ENCODE results near the gene CD300LB.

Gene CD300LB

DNA sequence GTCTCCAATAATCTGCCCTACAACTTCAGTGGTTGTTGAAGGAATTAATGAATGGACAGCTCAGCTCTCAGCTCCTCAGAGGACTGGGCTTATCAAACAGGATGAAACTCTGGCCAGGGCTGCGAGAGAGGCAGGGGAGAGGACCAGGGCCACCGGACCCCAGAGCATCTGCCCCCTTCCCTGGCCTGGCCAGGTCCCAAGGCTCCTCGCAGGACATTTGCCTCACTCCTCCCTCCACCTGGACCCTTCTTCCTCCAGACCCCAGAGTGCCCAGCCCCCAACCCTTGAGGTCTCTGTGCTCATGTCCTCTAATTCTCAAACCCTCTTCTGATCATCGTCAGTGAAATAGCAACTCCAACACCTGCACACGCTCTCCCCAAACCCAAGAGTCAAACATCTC is 10.9 kb upstream of the CD300LB start:
- DNase-seq (ENCODE audit: low spot score in 2 of 2) (no peak), ATAC-seq (no peak)
- no peak overlapping the region for H3K4me3 Mint-ChIP-seq
- H3K9me3 Mint-ChIP-seq, result no peaks in the 10 kb centered on the region
- peaks cover 14% of the 10 kb centered on the region for H3K4me1 Mint-ChIP-seq
- H3K36me3 Mint-ChIP-seq, result no peaks in the 10 kb centered on the region
- H3K27ac Mint-ChIP-seq, result no peak overlapping the region

DNA sequence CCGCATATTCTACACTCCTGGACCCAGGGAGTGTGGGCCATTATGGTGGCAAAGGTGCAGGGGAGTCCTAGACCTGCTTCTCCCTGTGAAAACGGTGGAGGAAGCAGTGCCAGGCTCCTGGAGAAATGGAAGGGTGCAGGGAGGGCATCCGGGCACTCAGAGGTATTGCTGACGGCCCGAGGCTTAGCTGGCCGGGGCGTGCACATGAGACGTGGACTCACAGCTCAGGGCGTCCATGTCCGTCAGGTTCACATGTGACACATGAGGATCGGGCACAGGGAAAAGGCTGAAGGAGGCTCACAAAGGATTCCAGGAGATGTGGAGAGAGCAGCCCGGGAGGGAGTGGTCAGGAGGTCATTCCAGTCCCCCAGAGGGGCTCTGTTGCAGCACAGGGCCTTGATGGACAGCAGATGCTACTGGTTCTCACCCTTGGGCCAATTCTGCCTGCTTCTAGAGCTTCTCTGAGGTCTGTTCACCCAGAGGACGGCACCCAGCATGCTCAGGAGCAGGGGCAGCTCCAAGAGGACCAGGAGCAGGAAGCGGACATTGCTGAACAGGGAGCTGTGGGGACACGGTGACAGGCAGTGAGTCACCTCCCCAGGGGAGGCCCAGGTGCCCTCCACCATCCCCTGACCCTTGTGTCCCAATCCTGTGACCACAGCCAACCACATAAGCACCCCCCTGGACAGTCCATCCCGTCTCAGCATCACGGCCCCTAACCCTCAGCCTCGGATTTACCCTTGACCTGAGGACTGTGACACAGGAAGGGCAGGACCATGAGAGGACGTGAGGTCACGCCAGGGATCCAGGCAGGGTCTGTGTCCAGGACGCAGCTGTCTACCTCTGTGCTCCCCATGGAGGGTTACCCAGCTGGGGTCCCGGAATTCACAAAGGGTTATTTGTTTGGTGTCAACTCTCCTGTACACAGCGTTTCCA is 10.2 kb upstream of the CD300LB start:
- no peak overlapping the region for H3K27ac Mint-ChIP-seq
- H3K4me3 Mint-ChIP-seq, result no peak overlapping the region
- no peaks in the 10 kb centered on the region for H3K36me3 Mint-ChIP-seq
- H3K4me1 Mint-ChIP-seq, result peaks cover 8% of the 10 kb centered on the region
- ATAC-seq (no peak), DNase-seq (ENCODE audit: low spot score in 2 of 2) (no peak)
- H3K9me3 Mint-ChIP-seq, result no peaks in the 10 kb centered on the region

DNA sequence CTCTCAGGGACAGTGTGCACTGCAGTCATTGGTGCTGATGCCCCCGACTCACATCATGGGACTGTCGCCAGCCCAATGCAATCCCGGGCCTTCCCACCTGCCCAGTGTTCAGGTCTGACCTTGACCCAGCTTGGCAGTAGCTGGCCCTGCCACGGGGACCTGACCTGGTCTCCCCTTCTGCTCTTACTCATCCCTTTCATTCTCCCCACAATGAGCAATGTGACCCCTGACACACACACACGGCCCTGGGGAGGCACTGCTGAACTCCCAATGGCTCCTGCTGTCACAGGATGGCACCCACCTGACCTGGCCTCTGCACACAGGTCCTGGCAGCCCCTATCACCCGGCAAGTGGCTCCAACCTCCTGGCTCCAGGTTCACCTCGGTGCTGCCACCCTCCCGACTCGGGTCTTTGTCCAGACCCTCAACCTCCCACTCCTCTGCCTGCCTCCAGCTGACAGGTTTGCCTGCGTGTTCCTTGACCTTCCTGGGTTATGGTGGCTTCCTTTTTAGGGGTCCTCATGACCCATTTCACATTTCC is 8.1 kb upstream of the CD300LB start:
- ATAC-seq (no peak), DNase-seq (ENCODE audit: low spot score in 2 of 2) (no peak)
- Mint-ChIP-seq H3K36me3 (no peaks in the 10 kb centered on the region), H3K9me3 (no peaks in the 10 kb centered on the region), H3K4me1 (no peaks in the 10 kb centered on the region), H3K27ac (peak overlapping the region; percentile 70), H3K4me3 (no peak overlapping the region)

DNA sequence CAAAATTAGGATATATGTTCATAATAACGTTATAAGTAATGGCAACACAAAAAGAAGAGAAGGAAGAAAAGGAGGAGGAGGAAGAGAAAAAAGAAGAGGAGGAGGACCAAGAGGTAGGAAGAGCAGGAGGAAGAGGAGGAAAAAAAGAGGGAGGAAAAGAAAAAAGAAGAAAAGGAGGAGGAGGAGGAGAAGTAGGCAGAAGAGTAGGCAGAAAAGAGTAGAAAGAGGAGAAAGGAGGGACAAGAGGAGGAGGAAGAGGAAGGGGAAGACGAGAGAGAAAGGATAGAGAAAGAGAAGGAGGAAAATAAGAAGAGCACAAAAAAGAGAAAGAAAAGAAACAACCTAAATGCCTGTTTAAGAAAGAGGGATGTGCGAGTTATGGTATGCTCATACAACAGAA is 5.6 kb upstream of the CD300LB start:
- Mint-ChIP-seq H3K36me3 (no peaks in the 10 kb centered on the region), H3K27ac (no peak overlapping the region), H3K9me3 (no peaks in the 10 kb centered on the region), H3K4me1 (peaks cover 12% of the 10 kb centered on the region), H3K4me3 (no peak overlapping the region)
- DNase-seq (ENCODE audit: low spot score in 2 of 2) (no peak), ATAC-seq (no peak)

DNA sequence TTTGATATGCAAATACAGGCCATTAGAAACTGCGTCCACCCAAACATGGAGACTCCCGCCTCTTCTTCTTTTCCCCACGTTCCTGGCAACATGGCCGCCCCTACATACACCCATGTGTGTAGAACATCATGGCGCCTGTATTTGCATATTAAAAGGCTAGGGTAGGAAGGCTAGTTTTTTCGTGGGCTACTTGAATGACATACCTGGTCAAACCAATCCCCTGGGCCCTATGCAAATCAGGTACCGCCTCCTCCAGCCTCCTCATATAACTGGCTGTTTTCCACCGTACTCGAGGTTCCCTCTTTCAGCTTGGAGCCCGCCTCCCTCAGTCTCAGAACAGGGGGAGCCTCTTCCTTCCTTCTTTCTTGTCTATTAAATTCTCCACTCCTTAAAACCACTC is 840 bp upstream of the CD300LB start:
- no peak for DNase-seq (ENCODE audit: low spot score in 2 of 2)
- H3K36me3 Mint-ChIP-seq, result no peaks in the 10 kb centered on the region
- H3K4me1 Mint-ChIP-seq, result peaks cover 17% of the 10 kb centered on the region
- H3K9me3 Mint-ChIP-seq, result no peaks in the 10 kb centered on the region
- no peak overlapping the region for H3K27ac Mint-ChIP-seq
- no peak overlapping the region for H3K4me3 Mint-ChIP-seq
- no peak for ATAC-seq

DNA sequence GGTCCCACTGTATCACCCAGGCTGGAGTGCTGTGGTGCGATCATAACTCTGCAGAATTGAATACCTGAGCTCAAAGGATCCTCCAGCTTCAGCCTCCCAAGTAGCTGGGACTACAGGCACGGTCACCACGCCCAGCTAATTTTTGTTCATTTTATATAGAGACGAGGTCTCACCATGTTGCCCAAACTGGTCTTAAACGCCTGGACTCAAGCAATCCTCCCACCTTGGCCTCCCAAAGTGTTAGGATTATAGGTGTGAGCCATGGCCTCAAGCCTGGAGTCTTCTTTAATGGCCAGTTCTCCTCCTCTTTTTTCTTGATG is 484 bp downstream of the CD300LB start:
- Mint-ChIP-seq H3K36me3 (no peaks in the 10 kb centered on the region), H3K4me3 (no peak overlapping the region), H3K27ac (no peak overlapping the region), H3K9me3 (no peaks in the 10 kb centered on the region), H3K4me1 (peaks cover 17% of the 10 kb centered on the region)
- DNase-seq (ENCODE audit: low spot score in 2 of 2), result no peak
- ATAC-seq, result no peak

DNA sequence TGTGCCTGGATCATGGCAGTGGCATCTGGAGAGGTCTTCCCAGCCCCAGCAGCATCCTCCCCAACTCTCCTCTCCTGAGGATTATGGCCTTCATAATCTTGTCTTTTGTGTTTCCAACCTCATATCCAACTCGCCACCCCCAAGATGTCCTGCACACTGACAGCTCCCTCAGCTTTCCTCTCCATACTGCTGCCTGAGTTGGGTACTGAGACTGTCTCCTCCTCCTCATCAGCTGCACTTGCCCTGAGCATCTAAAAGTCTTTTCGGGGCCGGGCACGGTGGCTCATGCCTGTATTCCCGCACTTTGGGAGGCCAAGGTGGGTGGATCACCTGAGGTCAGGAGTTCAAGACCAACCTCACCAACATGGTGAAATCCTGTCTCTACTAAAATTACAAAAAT is 2.0 kb downstream of the CD300LB start:
- no peaks in the 10 kb centered on the region for H3K9me3 Mint-ChIP-seq
- H3K27ac Mint-ChIP-seq, result no peak overlapping the region
- ATAC-seq, result no peak
- no peaks in the 10 kb centered on the region for H3K36me3 Mint-ChIP-seq
- no peak overlapping the region for H3K4me3 Mint-ChIP-seq
- no peak for DNase-seq (ENCODE audit: low spot score in 2 of 2)
- H3K4me1 Mint-ChIP-seq, result peaks cover 17% of the 10 kb centered on the region

DNA sequence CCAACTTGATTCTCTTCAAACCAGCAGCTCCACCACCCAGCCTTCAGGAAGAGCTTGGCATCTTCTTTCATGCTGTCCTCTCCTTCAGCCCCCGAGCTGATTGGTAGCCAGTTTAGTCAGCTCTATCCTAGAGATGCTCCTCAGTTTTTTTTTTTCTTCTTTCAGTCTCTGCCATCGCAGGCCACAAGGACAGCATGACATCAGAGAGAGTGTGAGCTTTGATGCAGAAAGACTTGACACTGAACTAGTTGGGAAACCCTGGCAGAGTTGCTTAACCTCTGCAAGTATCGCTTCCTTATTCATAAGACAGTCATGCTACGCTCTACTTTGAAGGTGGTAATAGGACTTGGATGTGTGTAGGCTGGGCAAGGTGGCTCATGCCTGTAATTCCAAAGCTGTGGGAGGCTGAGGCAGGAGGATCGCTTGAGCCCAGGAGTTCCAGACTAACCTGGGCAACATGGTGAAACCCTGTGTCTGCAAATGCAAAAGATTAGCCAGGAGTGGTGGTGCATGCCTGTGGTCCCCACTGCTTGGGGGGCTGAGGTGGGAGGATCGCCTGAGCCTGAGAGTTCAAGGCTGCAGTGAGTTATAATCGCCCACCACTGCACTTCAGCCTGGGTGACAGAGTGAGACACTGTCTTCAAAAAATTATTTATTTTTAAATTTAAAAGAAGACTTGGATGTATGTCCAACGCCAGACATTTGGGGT is 2.6 kb downstream of the CD300LB start:
- no peak for DNase-seq (ENCODE audit: low spot score in 2 of 2)
- no peaks in the 10 kb centered on the region for H3K9me3 Mint-ChIP-seq
- peak; percentile 82 for ATAC-seq
- no peak overlapping the region for H3K27ac Mint-ChIP-seq
- no peak overlapping the region for H3K4me3 Mint-ChIP-seq
- H3K4me1 Mint-ChIP-seq, result peaks cover 17% of the 10 kb centered on the region
- H3K36me3 Mint-ChIP-seq, result no peaks in the 10 kb centered on the region

DNA sequence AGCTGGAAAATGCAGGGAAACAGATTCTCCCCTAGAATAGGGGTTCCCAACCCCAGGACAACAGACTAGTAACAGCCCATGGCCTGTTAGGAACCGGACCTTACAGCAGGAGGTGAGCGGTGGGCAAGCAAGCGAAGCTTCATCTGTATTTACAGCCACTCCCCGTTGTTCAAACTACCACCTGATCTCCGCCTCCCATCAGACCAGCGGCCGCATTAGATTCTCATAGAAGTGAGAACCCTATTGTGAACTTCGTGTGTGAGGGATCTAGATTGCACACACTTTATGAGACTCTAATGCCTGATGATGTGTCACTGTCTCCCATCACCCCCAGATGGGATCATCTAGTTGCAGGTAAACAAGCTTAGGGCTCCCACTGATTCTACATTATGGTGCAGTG is 3.5 kb downstream of the CD300LB start:
- ATAC-seq (no peak), DNase-seq (ENCODE audit: low spot score in 2 of 2) (no peak)
- H3K36me3 Mint-ChIP-seq, result no peaks in the 10 kb centered on the region
- no peak overlapping the region for H3K4me3 Mint-ChIP-seq
- no peak overlapping the region for H3K27ac Mint-ChIP-seq
- peaks cover 3% of the 10 kb centered on the region for H3K9me3 Mint-ChIP-seq
- peaks cover 13% of the 10 kb centered on the region for H3K4me1 Mint-ChIP-seq

DNA sequence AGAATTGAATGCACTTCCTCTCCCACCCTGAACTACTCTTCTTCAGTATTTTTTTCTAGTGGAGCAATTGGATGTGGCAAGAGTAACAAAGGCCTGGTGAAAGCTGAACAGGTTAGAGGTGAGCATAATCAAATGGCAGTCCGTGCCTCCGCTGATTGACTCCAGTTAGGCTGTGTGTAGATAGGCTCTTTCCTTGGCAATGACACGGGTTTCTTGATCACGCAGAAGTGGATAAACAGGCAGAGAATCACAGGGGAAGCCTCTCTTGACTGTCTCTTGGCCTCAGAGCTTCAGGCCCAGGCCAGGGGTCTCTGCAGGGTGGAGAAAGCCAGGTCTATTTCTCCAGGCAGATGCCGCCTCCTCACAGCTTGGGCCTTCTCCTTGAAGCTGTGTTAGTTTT is 4.2 kb downstream of the CD300LB start:
- ATAC-seq, result no peak
- H3K9me3 Mint-ChIP-seq, result peaks cover 3% of the 10 kb centered on the region

DNA sequence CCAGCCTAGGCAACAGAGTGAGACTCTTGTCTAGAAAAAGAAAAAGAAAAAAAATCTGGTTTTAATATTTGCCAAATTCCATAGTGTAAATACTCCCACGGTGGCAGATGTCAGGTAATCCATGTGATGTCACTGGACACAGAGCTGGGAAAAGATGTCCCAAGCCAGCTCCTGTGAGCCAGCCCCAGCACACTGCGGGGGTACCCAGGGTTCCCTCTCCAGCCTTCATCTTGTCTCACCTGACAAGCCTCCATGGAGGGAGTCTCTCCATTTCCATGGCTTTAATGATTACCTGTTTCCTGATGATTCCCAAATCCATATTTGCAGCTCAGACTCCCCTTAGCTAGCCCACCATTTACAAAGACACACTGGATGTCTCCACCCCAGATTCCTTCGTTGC is 4.6 kb downstream of the CD300LB start:
- DNase-seq (ENCODE audit: low spot score in 2 of 2) (no peak), ATAC-seq (no peak)
- H3K9me3 Mint-ChIP-seq, result peaks cover 3% of the 10 kb centered on the region
- no peak overlapping the region for H3K4me3 Mint-ChIP-seq
- H3K36me3 Mint-ChIP-seq, result no peaks in the 10 kb centered on the region
- H3K27ac Mint-ChIP-seq, result no peak overlapping the region
- peaks cover 13% of the 10 kb centered on the region for H3K4me1 Mint-ChIP-seq

More for the DNA sequence above, 4.2 kb downstream of the CD300LB start:
- DNase-seq (ENCODE audit: low spot score in 2 of 2), result no peak
- no peaks in the 10 kb centered on the region for H3K36me3 Mint-ChIP-seq
- H3K4me1 Mint-ChIP-seq, result peaks cover 10% of the 10 kb centered on the region
- H3K4me3 Mint-ChIP-seq, result no peak overlapping the region
- no peak overlapping the region for H3K27ac Mint-ChIP-seq

DNA sequence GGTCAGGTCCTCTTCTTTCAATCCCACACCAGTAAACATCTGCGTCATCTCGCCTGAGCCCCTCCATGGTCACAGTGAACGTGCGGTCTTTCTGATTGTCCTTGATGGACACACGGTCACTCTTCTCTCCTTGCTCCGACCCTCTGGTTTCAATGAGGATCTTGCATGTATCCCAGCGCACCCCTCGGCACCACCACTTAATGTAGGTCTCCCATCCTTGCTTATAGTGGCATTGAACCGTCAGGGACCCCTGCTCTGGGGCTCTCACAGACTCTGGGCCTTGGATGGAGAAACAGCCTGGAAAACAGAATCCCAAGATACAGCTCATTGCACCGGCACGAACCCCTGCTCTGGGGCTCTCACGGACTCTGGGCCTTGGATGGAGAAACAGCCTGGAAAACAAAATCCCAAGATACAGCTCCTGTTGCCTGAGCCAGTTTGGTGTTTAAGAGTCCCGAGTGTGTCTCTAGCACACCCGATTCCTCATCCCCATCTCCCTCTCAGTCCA is 5.4 kb downstream of the CD300LB start:
- H3K9me3 Mint-ChIP-seq, result peaks cover 3% of the 10 kb centered on the region
- H3K36me3 Mint-ChIP-seq, result no peaks in the 10 kb centered on the region
- no peak overlapping the region for H3K4me3 Mint-ChIP-seq
- ATAC-seq (no peak), DNase-seq (ENCODE audit: low spot score in 2 of 2) (peak in 1 of 2 donors; percentile 36)
- peaks cover 21% of the 10 kb centered on the region for H3K4me1 Mint-ChIP-seq
- H3K27ac Mint-ChIP-seq, result peak overlapping the region; percentile 37

DNA sequence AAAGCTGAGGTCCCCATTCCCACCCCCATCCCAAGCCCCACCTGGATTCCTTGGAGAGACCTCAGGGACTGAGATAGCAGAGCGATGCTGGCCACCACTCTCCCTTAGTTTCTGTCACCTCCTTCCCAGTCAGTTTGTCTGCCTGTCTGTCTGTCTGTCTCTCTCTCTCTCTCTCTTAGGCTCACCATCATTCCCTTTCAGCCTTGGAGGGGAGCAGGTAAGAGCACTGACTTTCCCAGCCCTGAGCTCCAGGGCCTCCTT is 5.9 kb downstream of the CD300LB start:
- DNase-seq (ENCODE audit: low spot score in 2 of 2), result no peak
- H3K27ac Mint-ChIP-seq, result peak overlapping the region; percentile 37
- H3K36me3 Mint-ChIP-seq, result no peaks in the 10 kb centered on the region
- peaks cover 3% of the 10 kb centered on the region for H3K9me3 Mint-ChIP-seq
- H3K4me1 Mint-ChIP-seq, result peaks cover 21% of the 10 kb centered on the region
- H3K4me3 Mint-ChIP-seq, result no peak overlapping the region
- ATAC-seq, result no peak

DNA sequence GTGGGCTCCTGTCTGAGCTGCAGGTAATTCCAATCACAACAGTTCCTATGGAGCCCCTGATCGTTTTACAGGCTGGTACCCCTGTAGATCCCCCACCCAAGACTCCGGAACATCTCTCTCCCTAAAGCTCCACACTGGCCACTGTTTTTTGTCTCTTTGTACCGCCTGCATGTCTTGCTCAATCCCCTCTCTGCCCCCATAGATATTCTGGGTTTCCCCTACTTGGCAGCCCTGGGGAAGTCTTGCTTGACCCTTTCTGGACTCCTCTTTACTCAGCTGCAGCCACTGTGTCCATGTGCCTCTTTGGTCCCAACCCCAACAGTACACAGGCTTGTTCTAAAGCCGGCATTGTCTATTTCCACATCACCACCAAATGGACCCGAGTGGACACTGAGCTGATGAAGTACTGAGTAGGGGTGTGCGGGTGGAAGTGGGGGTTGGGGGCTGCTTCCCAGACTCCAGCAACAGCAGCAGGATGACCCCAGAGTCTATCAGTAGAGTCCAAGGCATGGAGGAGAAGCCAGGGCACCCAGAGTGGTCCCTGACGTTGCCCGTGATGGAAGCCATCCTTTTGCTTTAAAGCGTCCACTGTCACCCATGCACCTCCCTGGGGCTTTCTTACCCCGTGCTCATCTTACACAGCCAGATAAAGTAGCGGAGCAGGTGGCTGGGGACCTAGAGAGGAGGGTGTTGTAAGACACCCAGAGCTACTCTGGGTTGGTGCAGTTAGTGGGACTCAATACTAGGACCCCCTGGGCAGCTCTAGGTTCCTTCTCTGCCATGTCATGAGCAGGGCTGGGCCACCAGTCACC is 6.4 kb downstream of the CD300LB start:
- no peaks in the 10 kb centered on the region for H3K36me3 Mint-ChIP-seq
- H3K9me3 Mint-ChIP-seq, result peaks cover 3% of the 10 kb centered on the region
- DNase-seq (ENCODE audit: low spot score in 2 of 2), result peak in 1 of 2 donors; percentile 36
- peaks cover 24% of the 10 kb centered on the region for H3K4me1 Mint-ChIP-seq
- ATAC-seq, result no peak
- H3K27ac Mint-ChIP-seq, result no peak overlapping the region
- no peak overlapping the region for H3K4me3 Mint-ChIP-seq

DNA sequence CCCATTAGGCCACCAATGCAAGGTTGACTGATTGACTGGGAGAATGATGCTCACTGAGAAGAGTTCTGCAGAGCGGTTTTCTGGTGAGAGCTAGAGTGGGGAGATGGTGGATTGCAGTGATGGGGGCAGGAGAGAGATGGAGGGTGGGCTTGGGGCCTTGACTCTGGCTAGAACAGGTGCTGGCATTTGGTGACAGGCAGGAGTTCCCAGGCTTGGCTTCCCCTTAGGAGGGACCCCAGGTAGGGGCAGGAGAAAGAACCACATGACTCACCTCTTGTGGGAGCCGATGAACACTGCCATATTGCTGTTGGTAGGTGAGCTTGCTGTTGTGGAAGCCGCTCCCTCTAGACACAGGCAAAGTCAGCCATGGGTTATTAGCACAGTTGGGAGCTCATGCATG is 8.0 kb downstream of the CD300LB start:
- ATAC-seq (no peak), DNase-seq (ENCODE audit: low spot score in 2 of 2) (no peak)
- H3K4me3 Mint-ChIP-seq, result no peak overlapping the region
- no peaks in the 10 kb centered on the region for H3K36me3 Mint-ChIP-seq
- no peak overlapping the region for H3K27ac Mint-ChIP-seq
- peaks cover 3% of the 10 kb centered on the region for H3K9me3 Mint-ChIP-seq
- peaks cover 30% of the 10 kb centered on the region for H3K4me1 Mint-ChIP-seq

Measured in stimulated activated effector memory CD8-positive, alpha-beta T cell treated with anti-CD3 and anti-CD28 coated beads, Interleukin-12 subunit alpha, Interleukin-12 subunit beta, amount 100 ng/mL, for 72 hours (primary cell).